ENCODE measurements around the gene MAD2L1BP.

DNA sequence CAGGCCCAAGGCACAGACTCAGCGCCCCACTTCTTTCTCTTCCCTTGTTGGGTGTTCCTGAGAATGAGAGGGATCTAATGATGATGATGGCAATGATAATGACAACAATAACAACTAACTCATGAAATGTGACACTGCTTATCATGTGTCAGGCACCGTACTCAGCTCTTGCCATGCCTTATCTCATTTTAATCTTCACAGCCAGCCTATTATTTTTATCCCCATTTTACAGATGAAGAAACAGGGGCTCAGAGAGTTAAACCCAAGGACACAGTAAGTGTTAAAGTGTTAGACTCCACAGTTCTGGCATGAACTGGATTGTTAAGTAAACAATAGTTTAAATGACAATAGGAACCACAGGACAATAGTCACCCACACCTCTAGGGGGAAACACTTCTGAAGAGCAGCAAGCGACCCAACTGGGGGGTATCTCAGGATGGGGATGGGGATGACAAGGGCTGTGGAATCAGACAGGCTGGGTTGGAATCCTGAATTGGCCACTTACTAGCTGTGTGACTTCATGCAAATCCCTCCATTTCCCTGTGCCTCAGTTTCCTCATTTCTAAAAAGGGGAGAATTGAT, 21.7 kb downstream of the MAD2L1BP start:
- no peak for TF ChIP-seq CTCF (conservative IDR thresholded peaks at IDR 0.05; ENCODE audit: low read depth, low read length)
- no peak for TF ChIP-seq POLR2A (IDR thresholded peaks at IDR 0.05; ENCODE audit: low read depth, low read length)
- no peak for TF ChIP-seq RAD21 (IDR thresholded peaks at IDR 0.05; ENCODE audit: low read length)
- TF ChIP-seq CHD1 (IDR thresholded peaks at IDR 0.05; ENCODE audit: low read depth, low read length): no peak
- TF ChIP-seq CEBPB (IDR thresholded peaks at IDR 0.05; ENCODE audit: low read depth, low read length): no peak
- no peak for TF ChIP-seq MXI1 (IDR thresholded peaks at IDR 0.05; ENCODE audit: borderline replicate concordance, low read depth, low read length)
- TF ChIP-seq MAZ (IDR thresholded peaks at IDR 0.05; ENCODE audit: borderline replicate concordance, low read depth, low read length): no peak
- no peak for TF ChIP-seq RCOR1 (IDR thresholded peaks at IDR 0.05; ENCODE audit: insufficient replicate concordance, low read length)
- no peak for TF ChIP-seq USF2 (IDR thresholded peaks at IDR 0.05; ENCODE audit: low read depth, low read length)
- no peak for TF ChIP-seq BHLHE40 (IDR thresholded peaks at IDR 0.05; ENCODE audit: low read depth, low read length)
- no peak for TF ChIP-seq RFX5 (IDR thresholded peaks at IDR 0.05; ENCODE audit: low read depth, low read length)
- TF ChIP-seq, protein P1, sequence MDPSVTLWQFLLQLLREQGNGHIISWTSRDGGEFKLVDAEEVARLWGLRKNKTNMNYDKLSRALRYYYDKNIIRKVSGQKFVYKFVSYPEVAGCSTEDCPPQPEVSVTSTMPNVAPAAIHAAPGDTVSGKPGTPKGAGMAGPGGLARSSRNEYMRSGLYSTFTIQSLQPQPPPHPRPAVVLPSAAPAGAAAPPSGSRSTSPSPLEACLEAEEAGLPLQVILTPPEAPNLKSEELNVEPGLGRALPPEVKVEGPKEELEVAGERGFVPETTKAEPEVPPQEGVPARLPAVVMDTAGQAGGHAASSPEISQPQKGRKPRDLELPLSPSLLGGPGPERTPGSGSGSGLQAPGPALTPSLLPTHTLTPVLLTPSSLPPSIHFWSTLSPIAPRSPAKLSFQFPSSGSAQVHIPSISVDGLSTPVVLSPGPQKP (IDR thresholded peaks at IDR 0.05; ENCODE audit: borderline replicate concordance, low read depth, low read length): no peak

Measured in IMR-90 (cell line).